Measurements from ENCODE around the gene UNC119.

The UNC119 gene

DNA sequence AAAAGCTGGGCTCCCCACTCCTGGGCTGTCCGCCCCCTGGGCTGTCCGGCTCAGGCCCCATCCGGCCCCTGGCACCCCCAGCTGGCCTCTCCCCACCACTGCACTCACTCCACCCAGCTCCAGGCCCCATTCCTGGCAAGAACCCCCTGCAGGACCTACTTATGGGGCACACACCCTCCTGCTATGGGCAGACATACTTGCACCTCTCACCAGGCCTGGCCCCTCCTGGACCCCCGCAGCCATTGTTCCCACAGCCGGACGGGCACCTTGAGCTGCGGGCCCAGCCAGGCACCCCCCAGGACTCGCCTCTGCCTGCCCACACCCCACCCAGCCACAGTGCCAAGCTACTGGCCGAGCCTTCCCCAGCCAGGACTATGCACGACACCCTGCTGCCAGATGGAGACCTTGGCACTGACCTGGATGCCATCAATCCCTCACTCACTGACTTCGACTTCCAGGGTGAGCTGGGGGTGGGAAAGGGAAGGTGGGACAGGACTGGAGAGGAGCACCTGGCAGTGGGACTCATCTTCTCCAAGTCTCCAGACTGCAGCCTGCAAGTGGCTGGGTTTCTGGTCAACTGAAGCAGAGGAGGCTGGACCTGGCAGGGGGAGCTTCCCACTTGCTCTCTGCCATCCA lies 17.6 kb downstream of the UNC119 start:
- DNase-seq (ENCODE audit: low read depth) = no peak
- H3K4me3 ChIP-seq (ENCODE audit: control insufficient read depth, low read depth, low read length) = no peak overlapping the region
- TF ChIP-seq, protein P1, sequence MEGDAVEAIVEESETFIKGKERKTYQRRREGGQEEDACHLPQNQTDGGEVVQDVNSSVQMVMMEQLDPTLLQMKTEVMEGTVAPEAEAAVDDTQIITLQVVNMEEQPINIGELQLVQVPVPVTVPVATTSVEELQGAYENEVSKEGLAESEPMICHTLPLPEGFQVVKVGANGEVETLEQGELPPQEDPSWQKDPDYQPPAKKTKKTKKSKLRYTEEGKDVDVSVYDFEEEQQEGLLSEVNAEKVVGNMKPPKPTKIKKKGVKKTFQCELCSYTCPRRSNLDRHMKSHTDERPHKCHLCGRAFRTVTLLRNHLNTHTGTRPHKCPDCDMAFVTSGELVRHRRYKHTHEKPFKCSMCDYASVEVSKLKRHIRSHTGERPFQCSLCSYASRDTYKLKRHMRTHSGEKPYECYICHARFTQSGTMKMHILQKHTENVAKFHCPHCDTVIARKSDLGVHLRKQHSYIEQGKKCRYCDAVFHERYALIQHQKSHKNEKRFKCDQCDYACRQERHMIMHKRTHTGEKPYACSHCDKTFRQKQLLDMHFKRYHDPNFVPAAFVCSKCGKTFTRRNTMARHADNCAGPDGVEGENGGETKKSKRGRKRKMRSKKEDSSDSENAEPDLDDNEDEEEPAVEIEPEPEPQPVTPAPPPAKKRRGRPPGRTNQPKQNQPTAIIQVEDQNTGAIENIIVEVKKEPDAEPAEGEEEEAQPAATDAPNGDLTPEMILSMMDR (conservative IDR thresholded peaks at IDR 0.05; ENCODE audit: control insufficient read depth, insufficient read depth, low read depth, low read length) = no peak

DNA sequence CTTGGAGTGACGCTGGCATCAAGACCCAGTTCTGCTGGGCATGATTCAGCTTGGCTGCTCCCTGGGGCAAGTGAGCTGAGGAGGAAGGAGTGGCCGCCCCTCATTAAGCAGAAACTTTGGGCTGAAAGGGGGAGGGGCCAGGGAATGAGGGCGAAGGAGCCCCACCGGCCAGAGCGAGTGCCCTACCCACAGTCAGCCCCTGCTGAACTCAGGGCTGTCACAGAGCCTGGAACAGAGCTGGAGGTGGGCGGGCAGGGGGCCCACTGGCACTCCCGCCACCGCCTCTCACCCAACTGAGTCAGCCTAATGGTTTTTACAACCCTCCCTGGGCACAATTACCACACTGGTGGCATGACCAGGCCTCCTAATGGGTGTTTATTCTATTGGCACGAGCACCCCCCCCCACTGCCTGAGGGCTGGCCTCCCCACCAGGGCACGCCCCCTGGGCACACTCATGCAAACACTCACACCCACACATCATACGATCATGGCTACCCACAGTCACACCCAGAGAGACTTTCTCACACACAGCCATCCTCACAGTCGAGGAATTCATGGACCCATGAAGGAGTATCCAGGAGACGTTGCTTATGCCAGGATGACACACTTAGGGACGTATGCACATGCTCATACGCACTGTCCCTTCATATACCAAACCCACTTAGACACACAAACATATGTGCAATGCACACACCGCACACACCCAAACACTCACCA lies 19.2 kb downstream of the UNC119 start:
- TF ChIP-seq, protein P1 (conservative IDR thresholded peaks at IDR 0.05; ENCODE audit: control insufficient read depth, insufficient read depth, low read depth, low read length) = no peak
- no peak for DNase-seq (ENCODE audit: low read depth)
- H3K4me3 ChIP-seq (ENCODE audit: control insufficient read depth, low read depth, low read length) = no peak overlapping the region

DNA sequence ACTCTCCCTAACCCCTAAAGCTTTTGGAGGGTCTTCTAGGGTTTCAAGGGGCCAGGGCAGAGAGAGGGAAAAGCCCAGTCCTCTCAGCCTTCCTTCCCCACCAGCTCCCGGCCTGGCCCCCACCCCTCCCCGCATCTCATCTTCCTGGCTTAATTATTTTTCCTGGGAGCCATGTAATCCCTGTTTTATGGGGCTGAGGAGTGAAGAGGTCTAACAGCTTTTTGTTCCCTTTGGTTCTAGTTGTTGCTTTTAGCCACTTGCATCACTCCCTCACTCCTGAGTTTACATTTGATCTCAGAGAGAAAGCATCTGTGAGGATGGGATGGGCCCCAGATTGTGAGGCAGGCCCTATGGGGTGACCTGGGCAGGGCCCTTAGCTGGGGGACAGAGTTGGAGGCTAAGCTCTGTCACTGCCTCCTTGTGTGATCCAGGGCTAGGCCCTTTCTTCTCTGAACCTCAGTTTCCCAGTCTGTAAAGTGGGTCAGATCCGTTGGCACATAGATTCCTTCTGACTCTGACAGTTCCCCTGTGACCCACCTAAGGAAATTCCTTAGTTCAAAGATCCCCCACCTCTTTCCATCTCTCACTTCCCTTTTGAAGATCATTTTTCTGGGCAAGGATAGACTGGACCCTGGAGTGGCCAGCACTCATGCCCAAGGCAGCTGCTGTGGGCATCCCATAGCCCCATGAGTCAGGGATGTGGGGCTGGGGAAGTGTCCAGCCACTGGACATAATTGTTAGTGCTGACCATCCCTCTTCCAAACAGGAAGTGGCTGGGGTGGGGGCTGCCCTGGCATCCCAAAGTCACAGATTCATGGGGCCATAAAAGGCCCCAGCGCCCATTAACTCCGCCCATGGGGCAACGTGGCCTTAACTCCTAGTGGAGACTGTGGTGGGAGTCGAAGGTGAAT lies 20.1 kb downstream of the UNC119 start:
- no peak overlapping the region for H3K4me3 ChIP-seq (ENCODE audit: control insufficient read depth, low read depth, low read length)
- no peak for DNase-seq (ENCODE audit: low read depth)
- TF ChIP-seq, protein P1 (conservative IDR thresholded peaks at IDR 0.05; ENCODE audit: control insufficient read depth, insufficient read depth, low read depth, low read length) = no peak

GRCh38 chr17:28530926-28531325 lies 21.5 kb downstream of the UNC119 start:
- TF ChIP-seq, protein P1 (conservative IDR thresholded peaks at IDR 0.05; ENCODE audit: control insufficient read depth, insufficient read depth, low read depth, low read length) = no peak
- no peak overlapping the region for H3K4me3 ChIP-seq (ENCODE audit: control insufficient read depth, low read depth, low read length)
- no peak for DNase-seq (ENCODE audit: low read depth)

DNA sequence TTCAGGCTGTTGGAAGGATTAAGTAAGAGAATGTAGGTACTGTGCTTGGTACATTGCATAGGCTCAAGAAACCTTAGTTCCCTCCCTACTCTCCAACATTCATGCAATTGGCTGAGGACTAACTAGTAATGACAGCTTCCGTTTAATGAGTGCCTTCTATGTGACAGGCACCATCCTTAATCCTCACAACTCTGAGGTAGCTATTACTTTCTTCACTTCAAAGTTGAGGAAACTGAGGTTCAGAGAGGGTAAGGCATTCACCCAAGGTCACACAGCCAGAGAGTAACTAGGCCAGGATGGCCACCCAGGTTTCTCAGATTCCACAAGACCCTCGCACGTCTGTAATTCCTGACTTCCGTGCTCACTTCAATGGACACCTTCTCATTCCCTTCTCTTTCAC lies 22.2 kb downstream of the UNC119 start:
- DNase-seq (ENCODE audit: low read depth) = no peak
- no peak overlapping the region for H3K4me3 ChIP-seq (ENCODE audit: control insufficient read depth, low read depth, low read length)
- TF ChIP-seq, protein P1 (conservative IDR thresholded peaks at IDR 0.05; ENCODE audit: control insufficient read depth, insufficient read depth, low read depth, low read length) = no peak

DNA sequence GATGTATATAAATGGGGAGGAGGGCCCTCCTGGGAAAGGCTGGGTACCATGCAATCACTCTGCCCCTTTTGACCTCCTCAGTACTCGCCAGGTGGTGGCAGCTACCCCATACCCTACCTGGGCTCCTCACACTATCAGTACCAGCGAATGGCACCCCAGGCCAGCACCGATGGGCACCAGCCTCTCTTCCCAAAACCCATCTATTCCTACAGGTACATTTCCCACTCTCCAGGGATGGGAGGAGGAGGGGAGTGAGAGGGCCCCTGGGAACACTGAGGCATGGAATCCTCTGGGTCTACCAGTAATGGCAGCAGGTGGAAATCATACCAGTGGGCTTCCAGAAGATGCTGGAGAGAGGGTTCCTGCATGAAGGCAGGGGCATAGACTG lies 23.4 kb downstream of the UNC119 start:
- H3K4me3 ChIP-seq (ENCODE audit: control insufficient read depth, low read depth, low read length) = no peak overlapping the region
- TF ChIP-seq, protein P1 (conservative IDR thresholded peaks at IDR 0.05; ENCODE audit: control insufficient read depth, insufficient read depth, low read depth, low read length) = no peak
- no peak for DNase-seq (ENCODE audit: low read depth)
